CD14-positive monocyte (primary cell): ENCODE results near the gene CCDC149. TPM values are rescaled to one million over a fixed set of nuclear protein-coding genes. Genes with fewer than 3 reads are reported as not detected.

Source experiments
- DNase-seq, 3 donors: peaks; one replicate each; pipeline ENCODE4 v3.0.0-alpha.2; 2011 to 2022
- H2AFZ ChIP-seq: 2 replicates; pipeline ENCODE4 v1.6.0; 2012; ENCODE audit warnings: mild to moderate bottlenecking, low read depth, low read length, inconsistent platforms; ENCODE audit not compliant: insufficient read depth, poor library complexity, severe bottlenecking
- H3K27ac ChIP-seq, 2 donors: 1 replicate in 1 of 2; 2 replicates in 1 of 2; pipeline ENCODE4 v1.5.1; 2012 to 2013; ENCODE audit warnings: low read length in 2 of 2, control low read depth in 1 of 2, inconsistent platforms in 1 of 2, low read depth in 1 of 2, mild to moderate bottlenecking in 1 of 2
- H3K27me3 ChIP-seq, 2 donors: one replicate each; pipeline versions ENCODE4 v1.6.0 to v1.6.1; 2011 to 2013; ENCODE audit warnings: low read length in 2 of 2; ENCODE audit not compliant: control insufficient read depth in 2 of 2, insufficient read depth in 2 of 2
- H3K36me3 ChIP-seq, 2 donors: replicated peaks in 1 of 2; 1 replicate in 1 of 2; 2 replicates in 1 of 2; pipeline versions ENCODE4 v1.5.1 to v1.6.1; 2012 to 2013; ENCODE audit warnings: low read length in 2 of 2, control low read depth in 1 of 2, inconsistent platforms in 1 of 2, mild to moderate bottlenecking in 1 of 2; ENCODE audit not compliant: insufficient read depth in 2 of 2, control insufficient read depth in 1 of 2
- H3K4me1 ChIP-seq, 2 donors: 1 replicate in 1 of 2; 2 replicates in 1 of 2; pipeline versions ENCODE4 v1.5.1 to v1.6.1; 2012 to 2013; ENCODE audit warnings: low read length in 2 of 2, control low read depth in 1 of 2, inconsistent platforms in 1 of 2, mild to moderate bottlenecking in 1 of 2, moderate library complexity in 1 of 2; ENCODE audit not compliant: insufficient read depth in 2 of 2, control insufficient read depth in 1 of 2
- H3K4me2 ChIP-seq: replicated peaks from 2 replicates; pipeline ENCODE3; 2012; ENCODE audit warnings: low read length, moderate library complexity, mild to moderate bottlenecking; ENCODE audit not compliant: poor library complexity, severe bottlenecking; ENCODE audit errors: extremely low read depth
- H3K4me3 ChIP-seq, 3 experiments: fragments of 200-600 bp in 1 of 3; sonication (generic) in 1 of 3; replicated peaks in 1 of 3; 1 replicate in 2 of 3; 2 replicates in 1 of 3; pipeline ENCODE4 v1.5.1; 2011 to 2013; ENCODE audit warnings: low read length in 3 of 3, mild to moderate bottlenecking in 3 of 3, control low read depth in 2 of 3, low read depth in 2 of 3, inconsistent platforms in 1 of 3, moderate library complexity in 1 of 3
- H3K79me2 ChIP-seq: 2 replicates; pipeline ENCODE4 v1.6.0; 2012; ENCODE audit warnings: mild to moderate bottlenecking, control low read depth, inconsistent platforms, low read length, moderate library complexity; ENCODE audit not compliant: insufficient read depth
- H3K9ac ChIP-seq: 2 replicates; pipeline ENCODE4 v1.6.0; 2017; ENCODE audit warnings: low read length, mild to moderate bottlenecking; ENCODE audit not compliant: insufficient read depth, poor library complexity, severe bottlenecking
- H3K9me3 ChIP-seq, 2 donors: replicated peaks in 1 of 2; 1 replicate in 1 of 2; 2 replicates in 1 of 2; pipeline versions ENCODE4 v1.5.1 to v1.6.1; 2012 to 2013; ENCODE audit warnings: low read length in 2 of 2, control low read depth in 1 of 2; ENCODE audit not compliant: control insufficient read depth in 1 of 2, insufficient read depth in 1 of 2
- H4K20me1 ChIP-seq: 2 replicates; pipeline ENCODE4 v1.6.0; 2012; ENCODE audit warnings: mild to moderate bottlenecking, low read length, control low read depth, moderate library complexity; ENCODE audit not compliant: insufficient read depth
- H3K27ac Mint-ChIP-seq, 7 donors: one replicate each; pipeline ENCODE4 v1.8.0; 2020; ENCODE audit warnings: mild to moderate bottlenecking in 7 of 7, mixed read lengths in 7 of 7, moderate library complexity in 6 of 7, inconsistent platforms in 2 of 7
- H3K27me3 Mint-ChIP-seq, 3 donors: one replicate each; pipeline ENCODE4 v1.8.0; 2021 to 2022; ENCODE audit warnings: low read depth in 3 of 3, mild to moderate bottlenecking in 3 of 3, mixed read lengths in 3 of 3, moderate library complexity in 3 of 3, inconsistent platforms in 1 of 3
- H3K36me3 Mint-ChIP-seq, 2 donors: one replicate each; pipeline ENCODE4 v1.8.0; 2020; ENCODE audit warnings: mixed read lengths in 2 of 2, inconsistent platforms in 1 of 2, mild to moderate bottlenecking in 1 of 2
- H3K4me1 Mint-ChIP-seq: one replicate; pipeline ENCODE4 v1.8.0; 2020; ENCODE audit warnings: mild to moderate bottlenecking, mixed read lengths
- H3K4me3 Mint-ChIP-seq, 2 donors: one replicate each; pipeline ENCODE4 v1.8.0; 2020; ENCODE audit warnings: mild to moderate bottlenecking in 2 of 2, mixed read lengths in 2 of 2, moderate library complexity in 1 of 2
- H3K9me3 Mint-ChIP-seq, 7 donors: one replicate each; pipeline ENCODE4 v1.8.0; 2020 to 2022; ENCODE audit warnings: mixed read lengths in 7 of 7, mild to moderate bottlenecking in 6 of 7, moderate library complexity in 6 of 7, inconsistent platforms in 2 of 7
- WGBS: methylation state at CpG from one replicate; pipeline ENCODE4 v1.1.5; 2013; ENCODE audit warnings: missing lambda C conversion rate; ENCODE audit not compliant: insufficient coverage; 5-methylcytosine and 5-hydroxymethylcytosine counted together
- intact Hi-C, 2 donors: fragments of 100-400 bp; cut with micrococcal nuclease; formaldehyde crosslinking; loops; one replicate each; pipeline versions ENCODE4 v1.15.0 to v1.15.1; 2023
- polyA plus RNA-seq, 3 donors: library from polyadenylated mRNA; depleted of rRNA in 1 of 3; unstranded in 2 of 3; stranded (reverse) in 1 of 3; fragments of 300-500 nt in 2 of 3; fragments of >200 nt in 1 of 3; fragmentation: Illumina TruSeq in 2 of 3; gene quantifications; 1 replicate in 2 of 3; 2 replicates in 1 of 3; pipeline ENCODE4 v1.2.3, GENCODE V29; 2012 to 2021
- TF ChIP-seq, protein P1 (sequence below): fragments of 200-600 bp; IDR thresholded peaks from one replicate; pipeline ENCODE4 v1.8.0; 2022; ENCODE audit warnings: antibody characterized with exemption, mild to moderate bottlenecking

The CCDC149 gene
- polyA plus RNA-seq, 3 donors: 5.5 to 15.8 (median 14.9) TPM

- Histone ChIP-seq H3K36me3 (peaks cover 14 to 22% of the 10 kb centered on the region in 2 donors), H3K4me1 (peaks cover 8 to 16% of the 10 kb centered on the region in 2 donors), H3K9me3 (no peaks in the 10 kb centered on the region), H3K79me2 (no peaks in the 10 kb centered on the region), H3K9ac (no peak overlapping the region), H3K4me2 (no peak overlapping the region), H4K20me1 (no peaks in the 10 kb centered on the region), H3K4me3 (no peak overlapping the region), H3K27me3 (no peaks in the 10 kb centered on the region), H2AFZ (no peak overlapping the region), H3K27ac (no peak overlapping the region)
- H3K9me3 Mint-ChIP-seq: peaks cover 0 to 3% (median 0%) of the 10 kb centered on the region in 7 donors
- no peak for DNase-seq
- WGBS: 94% methylated on average over 3 of the region's 9 CpGs
- TF ChIP-seq, protein P1, sequence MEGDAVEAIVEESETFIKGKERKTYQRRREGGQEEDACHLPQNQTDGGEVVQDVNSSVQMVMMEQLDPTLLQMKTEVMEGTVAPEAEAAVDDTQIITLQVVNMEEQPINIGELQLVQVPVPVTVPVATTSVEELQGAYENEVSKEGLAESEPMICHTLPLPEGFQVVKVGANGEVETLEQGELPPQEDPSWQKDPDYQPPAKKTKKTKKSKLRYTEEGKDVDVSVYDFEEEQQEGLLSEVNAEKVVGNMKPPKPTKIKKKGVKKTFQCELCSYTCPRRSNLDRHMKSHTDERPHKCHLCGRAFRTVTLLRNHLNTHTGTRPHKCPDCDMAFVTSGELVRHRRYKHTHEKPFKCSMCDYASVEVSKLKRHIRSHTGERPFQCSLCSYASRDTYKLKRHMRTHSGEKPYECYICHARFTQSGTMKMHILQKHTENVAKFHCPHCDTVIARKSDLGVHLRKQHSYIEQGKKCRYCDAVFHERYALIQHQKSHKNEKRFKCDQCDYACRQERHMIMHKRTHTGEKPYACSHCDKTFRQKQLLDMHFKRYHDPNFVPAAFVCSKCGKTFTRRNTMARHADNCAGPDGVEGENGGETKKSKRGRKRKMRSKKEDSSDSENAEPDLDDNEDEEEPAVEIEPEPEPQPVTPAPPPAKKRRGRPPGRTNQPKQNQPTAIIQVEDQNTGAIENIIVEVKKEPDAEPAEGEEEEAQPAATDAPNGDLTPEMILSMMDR: no peak
- intact Hi-C loops: no loop called here
- peaks cover 28% of the 10 kb centered on the region for H3K4me1 Mint-ChIP-seq
- no peak overlapping the region for H3K4me3 Mint-ChIP-seq
- no peaks in the 10 kb centered on the region for H3K27me3 Mint-ChIP-seq
- no peak overlapping the region for H3K27ac Mint-ChIP-seq
- peaks cover 30 to 32% of the 10 kb centered on the region in 2 donors for H3K36me3 Mint-ChIP-seq
Observed at GRCh38 chr4:24877868-24878635, 34.8 kb downstream of the CCDC149 start.

GRCh38 chr4:24876431-24876830, 36.4 kb downstream of the CCDC149 start:
- Histone ChIP-seq H3K27ac (peak overlapping the region in 1 of 2 donors; percentile 3), H3K27me3 (no peaks in the 10 kb centered on the region), H3K9ac (no peak overlapping the region), H3K36me3 (peaks cover 25 to 39% of the 10 kb centered on the region in 2 donors), H3K4me1 (peaks cover 1 to 7% of the 10 kb centered on the region in 2 donors), H3K4me2 (no peak overlapping the region), H3K4me3 (no peak overlapping the region), H3K79me2 (no peaks in the 10 kb centered on the region), H3K9me3 (no peaks in the 10 kb centered on the region), H2AFZ (no peak overlapping the region), H4K20me1 (no peaks in the 10 kb centered on the region)
- peak overlapping the region in 4 of 7 donors; percentile 8 to 49 (median 34) for H3K27ac Mint-ChIP-seq
- no peak for DNase-seq
- H3K36me3 Mint-ChIP-seq: peaks cover 46 to 48% of the 10 kb centered on the region in 2 donors
- H3K4me1 Mint-ChIP-seq: peaks cover 13% of the 10 kb centered on the region
- H3K9me3 Mint-ChIP-seq: peaks cover 0 to 3% (median 0%) of the 10 kb centered on the region in 7 donors
- intact Hi-C loops: no loop called here
- WGBS: 80% methylated on average over 2 of the region's 6 CpGs
- H3K4me3 Mint-ChIP-seq: no peak overlapping the region
- TF ChIP-seq, protein P1: no peak
- H3K27me3 Mint-ChIP-seq: no peaks in the 10 kb centered on the region
